Dedifferentiated amniotic fluid mesenchymal stem cell (primary cell): ENCODE measurements around the gene LRRC3C.
"Not testable (repeated sequence)": the region's sequence is repeated elsewhere in the genome, so short reads cannot be mapped to it uniquely, and the experiment has no call there.

Source experiments
- DNase-seq: peaks from one replicate; pipeline ENCODE4 v3.0.0-alpha.2; 2016; ENCODE audit errors: extremely low spot score

The LRRC3C gene

GRCh38 chr17:39927101-39927928, at the start of gene LRRC3C, which contains the start of gene ORMDL3:
LRRC3C (plus strand) TSS chr17:39927732; CDS start chr17:39941524, 13,792 bp downstream.
ORMDL3 (minus strand) TSS chr17:39927601; CDS start chr17:39924203, 3,398 bp downstream.
- DNase-seq, result peak; percentile 92

- not testable (repeated sequence) for DNase-seq
Measured at GRCh38 chr17:39886102-39886501, 41.4 kb upstream of the LRRC3C start.

GRCh38 chr17:39887078-39887477, 40.5 kb upstream of the LRRC3C start:
- no peak for DNase-seq

DNA sequence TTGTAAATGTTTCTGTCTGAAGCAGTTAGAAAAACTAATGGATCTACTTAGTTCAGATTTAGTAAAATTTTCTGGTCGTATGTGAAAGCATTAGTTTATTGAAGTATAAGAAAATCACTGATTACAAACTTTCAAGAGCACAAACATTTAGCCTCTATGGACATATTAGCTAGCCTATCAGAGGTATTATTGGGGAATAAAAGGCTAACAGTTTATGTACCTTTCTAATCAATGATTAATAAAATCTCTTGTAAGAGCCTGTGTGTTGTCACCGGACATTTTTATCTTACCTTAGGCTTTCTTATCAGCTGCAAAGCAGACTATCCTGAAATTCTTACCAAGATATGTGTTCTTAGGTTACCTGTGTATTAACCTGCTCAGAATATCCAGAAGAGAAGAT, 38.3 kb upstream of the LRRC3C start:
- DNase-seq, result no peak

DNA sequence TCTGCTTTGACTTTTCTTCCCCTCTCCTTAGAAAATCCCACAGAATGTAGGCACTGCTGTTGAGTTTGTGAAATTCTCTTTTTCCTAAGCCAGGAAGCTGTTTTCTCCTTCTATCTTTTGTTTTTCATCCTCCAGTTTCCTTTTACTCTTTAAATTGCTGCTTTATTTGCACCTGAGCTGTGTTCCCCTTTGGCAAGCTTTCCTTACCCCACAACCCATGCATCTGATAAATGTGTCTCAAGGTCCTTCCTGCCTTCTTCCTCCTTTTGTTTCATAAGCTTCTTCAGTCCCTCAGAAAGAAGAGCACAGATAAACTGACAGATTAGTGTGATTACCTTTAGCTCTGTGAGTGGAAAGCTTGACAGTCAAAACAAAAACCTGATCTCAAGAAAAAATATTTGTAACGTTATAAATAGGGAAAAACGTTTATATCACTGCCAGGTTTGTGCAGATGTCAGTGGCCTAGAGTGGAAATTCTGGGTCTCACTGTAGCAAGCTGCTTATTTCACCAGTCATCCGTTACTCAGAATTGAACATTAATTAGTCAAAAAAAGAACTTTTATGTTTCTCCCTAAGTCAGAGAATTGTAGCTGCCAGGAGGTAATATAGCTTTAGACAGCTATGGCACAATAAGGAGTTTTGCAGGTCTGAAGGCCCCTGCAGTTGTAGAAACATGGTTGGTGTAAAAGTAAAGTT, 32.7 kb upstream of the LRRC3C start:
- DNase-seq, result no peak

DNA sequence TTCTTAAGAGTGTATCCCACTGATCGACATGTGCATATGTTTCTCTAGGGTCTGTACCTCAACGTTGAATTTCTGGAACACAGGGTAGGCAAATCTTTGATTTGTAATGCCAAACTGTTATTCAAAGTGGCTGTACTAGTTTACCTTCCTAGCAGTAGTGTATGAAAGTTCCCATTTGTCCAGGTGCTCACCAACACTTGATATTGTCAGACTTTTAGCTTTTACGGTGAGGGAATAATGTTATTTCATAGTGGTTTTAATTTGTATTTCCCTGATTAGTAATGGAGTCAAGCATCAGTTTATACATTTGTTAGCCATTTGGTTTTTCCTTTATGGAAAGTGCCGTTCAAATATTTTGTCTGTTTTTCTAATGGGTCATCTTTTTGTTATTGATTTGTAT, 29.4 kb upstream of the LRRC3C start:
- no peak for DNase-seq

DNA sequence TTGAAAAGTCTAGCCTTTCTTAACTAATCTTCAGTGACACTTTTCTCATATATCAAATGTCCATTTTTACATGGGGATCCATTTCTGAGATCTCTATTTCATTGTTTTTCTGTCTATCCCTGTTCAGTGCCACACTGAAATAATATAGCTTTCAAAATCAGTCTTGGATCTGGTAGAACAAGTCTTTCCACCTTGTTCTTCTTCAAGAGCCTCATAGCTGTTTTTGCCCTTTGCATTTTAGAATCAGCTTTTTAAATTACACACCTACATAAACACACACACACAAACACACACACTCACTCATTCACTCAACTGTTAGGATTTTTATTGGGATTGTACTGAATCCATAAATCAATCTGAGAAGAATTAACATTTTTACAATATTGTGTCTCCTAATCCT, 28.3 kb upstream of the LRRC3C start:
- DNase-seq, result no peak

DNA sequence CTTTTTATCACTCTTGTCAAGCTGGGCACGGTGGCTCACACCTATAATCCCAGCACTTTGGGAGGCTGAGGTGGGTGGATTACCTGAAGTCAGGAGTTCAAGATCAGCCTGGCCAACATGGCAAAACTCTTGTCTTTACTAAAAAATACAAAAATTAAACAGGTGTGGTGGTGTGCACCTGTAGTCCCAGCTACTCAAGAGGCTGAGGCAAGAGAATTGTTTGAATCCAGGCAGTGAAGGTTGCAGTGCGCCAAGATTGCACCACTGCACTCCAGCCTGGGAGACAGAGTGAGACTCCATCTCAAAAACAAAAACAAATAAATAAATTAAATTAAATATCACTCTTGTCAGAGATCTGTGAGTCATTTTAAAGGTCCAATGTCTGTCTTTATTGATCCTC, 25.5 kb upstream of the LRRC3C start:
- not testable (repeated sequence) for DNase-seq

GRCh38 chr17:39903158-39903884, 24.2 kb upstream of the LRRC3C start:
- DNase-seq, result no peak

DNA sequence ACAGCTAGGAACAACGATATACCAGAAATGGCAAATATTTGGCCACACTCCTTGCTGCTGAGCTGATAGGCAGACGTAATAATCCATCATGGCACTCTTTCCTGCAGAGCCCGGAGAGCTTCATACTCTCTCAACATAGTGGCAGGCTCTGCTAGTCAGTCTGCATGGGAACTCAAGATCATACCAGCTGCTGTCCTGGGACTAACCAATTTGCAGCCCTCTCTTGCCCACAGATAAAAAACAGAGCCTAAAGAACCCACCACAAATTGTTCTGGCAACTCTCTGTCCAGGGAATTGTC, 22.6 kb upstream of the LRRC3C start:
- no peak for DNase-seq

DNA sequence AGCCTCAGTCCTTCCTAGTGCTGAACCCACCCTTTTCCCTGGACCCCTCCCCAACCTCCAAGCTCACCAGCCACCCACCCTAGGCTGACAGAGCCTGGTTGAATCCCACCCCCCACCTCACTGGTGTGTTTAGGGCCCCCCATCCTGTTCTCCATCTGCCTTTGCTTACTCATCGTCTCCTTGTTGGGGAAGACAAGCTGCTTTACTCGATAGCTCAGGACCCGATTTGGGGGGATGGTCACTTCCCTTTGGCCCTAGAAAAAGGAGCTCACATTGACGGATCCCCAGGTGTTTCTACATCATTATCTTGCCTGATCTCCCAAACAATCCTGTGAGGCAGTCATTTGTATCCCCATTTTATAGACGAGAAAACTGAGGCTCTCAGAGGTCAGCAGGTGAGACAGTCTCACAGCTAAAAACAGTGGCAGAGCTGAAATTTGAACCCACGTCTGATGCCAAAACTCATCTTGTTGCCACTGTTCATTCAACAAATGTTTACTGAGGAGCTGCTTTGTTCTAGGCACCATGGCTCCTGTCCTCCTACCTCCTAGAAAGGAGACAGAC, 18.7 kb upstream of the LRRC3C start:
- DNase-seq, result no peak

DNA sequence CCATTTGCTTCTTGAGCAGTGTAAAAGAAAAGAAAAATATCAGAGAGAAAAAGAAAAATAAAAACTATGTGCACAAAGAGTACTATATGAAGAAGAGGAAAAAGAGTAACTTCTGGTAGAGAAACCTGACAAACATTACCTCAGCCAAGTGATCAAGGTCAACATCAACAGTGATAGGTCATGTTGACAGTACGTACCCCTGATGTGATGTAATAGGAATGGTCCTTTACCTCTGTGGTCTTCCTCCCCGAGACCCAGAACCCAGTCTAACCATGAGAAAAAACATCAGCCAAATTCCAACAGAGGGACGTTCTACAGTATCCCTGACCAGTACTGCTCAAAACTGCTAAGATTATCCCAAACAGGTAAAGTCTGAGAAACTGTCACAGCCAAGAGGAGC, 13.5 kb upstream of the LRRC3C start:
- no peak for DNase-seq

GRCh38 chr17:39915559-39915958, 12.0 kb upstream of the LRRC3C start:
- no peak for DNase-seq

DNA sequence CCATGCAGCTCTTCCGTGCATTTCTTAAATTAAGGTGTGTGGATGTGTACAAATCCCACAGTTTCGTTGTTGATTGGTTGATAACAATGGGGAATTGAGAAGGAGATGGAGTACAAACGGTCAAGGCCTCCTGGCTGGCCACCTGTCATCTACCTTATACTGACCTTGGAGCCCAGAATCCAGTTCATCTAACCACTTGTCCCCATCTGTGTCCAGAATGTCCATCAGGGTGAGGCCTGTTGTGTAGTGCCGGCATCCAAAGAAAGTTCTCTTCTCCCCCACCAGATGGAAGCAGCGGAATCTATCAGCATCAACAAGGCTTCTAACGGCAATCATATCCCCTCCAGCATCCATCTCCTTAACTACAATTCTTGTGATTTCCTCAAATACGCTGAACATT, 10.6 kb upstream of the LRRC3C start:
- no peak for DNase-seq

- DNase-seq, result no peak
Measured at GRCh38 chr17:39919087-39919683, 8.3 kb upstream of the LRRC3C start.

DNA sequence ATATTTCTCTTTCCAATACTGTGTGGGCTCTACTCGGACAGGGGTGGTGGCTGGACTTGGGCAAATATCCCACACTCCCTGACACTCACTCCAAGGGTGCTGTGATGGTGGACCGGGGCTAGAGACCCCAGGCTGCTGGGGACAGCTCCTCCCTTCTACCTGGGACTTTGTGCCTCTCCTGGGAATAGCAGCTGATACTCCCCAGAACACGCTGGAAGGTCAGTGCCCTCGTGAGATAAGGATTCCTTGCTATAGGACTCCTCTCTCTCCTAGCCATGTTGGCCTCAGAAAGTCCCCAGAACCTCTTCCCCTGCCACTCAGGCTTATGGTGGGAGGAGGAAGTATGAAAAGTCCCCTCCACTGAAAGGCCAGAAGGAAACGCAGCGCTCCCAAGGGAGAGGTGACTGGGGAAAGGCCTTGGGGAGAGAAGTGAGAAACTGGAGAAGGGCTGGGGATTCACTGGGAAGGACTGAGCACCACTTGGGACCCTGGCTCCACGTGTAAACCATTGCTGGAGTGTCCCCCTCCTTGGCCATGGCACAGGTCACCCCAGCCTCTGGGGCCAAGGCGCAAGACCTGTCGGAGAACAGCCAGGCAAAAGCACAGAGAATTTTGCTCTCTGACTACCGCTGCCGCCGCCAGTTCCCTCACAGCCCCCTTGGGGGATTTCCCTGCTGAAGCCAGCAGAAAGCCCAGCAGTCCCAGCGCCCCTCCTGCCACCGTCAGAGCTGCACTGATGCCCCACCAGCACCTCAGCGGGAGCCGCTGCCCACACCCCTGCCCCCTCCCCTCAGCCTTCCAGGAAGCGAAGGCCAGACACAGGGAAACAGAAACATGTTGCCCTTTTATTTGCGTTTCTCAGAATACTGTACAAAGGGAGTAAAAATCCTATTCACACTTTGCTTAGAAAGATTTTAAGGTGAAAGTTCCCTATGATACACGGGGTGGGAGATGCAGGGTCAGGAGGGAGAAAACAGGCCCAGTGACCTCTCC, 7.0 kb upstream of the LRRC3C start:
- DNase-seq, result no peak

DNA sequence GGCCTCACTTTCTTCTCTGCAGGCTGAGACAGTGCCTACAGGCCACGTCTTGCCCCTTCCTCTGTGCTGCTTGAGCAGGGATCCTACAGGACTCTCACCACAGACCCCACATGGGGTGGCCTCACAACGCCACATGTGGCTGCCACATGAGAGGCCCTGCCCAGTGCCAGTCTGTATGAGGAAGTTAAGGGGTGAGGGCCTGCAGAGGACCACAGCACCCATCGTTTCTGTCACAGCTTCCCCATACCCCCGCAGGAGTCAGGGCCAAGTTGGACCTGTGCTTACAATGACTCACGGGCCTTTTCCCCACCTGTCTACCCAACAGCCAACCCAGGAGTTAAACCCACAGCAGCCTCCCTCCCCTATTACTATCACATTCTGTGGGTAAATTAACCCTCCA, 6.2 kb upstream of the LRRC3C start:
- DNase-seq, result no peak

DNA sequence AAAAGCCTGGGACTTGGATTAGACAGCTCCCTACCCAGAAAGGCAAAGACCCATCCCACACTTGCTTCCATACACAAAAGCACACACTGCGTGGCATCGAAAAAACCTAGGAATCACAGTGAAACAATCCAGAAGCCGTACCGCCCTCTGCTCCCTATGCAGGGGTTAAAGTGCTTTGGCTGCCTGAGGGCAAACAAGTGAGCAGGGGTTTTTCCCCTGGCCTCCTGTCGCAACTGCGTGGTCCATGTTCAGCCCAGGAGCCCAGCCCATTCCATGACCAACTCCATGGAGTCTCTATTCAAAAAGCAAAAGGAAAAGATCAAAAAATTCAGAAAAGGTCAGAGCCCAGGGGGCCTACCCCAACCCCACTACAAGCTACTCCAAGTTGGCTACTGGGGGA, 5.5 kb upstream of the LRRC3C start:
- DNase-seq, result no peak

- DNase-seq, result no peak
Measured at GRCh38 chr17:39923230-39923629, 4.3 kb upstream of the LRRC3C start.

DNA sequence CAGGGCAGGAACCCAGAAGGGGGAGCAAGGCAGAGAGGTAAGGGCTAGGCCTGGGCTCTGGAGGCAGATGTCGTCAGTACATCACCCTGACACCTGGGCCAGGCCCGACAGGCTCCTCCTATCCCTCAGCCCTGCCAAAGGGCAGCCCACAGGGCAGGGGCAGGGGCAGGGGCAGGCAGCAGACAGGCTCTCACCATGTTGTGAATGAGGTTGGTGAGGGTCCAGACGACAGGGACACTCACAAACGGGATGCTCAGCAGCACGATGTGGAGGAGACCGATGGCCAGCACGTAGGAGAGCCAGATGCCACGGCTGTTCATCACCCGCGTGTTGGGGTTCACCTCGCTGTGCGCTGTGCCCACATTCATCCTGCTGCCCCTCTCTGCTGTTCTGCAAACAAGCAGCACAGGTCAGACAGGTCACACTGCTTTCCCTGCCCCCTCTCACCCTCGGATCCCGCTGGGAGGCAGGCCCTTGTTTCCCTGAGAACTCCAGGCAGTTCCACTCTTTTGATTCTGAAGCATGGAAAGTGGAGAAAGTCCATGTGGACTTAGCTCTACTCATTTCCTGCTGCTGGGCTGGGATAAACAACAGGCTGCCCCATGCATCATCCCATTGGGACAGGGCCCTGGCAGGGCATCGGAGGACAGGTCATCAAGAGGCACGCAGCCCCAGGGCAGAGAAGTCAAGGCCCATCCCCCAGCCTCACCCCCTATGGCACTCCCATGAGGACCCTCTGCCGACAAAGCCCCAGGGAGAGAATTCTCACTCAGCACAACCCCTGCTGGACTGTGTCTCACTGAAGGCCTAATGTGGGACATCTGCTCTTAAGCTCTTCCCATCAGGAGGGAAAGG, 3.5 kb upstream of the LRRC3C start:
- no peak for DNase-seq
